ENCODE results near the gene CNTN4.
"Not testable (repeated sequence)": the region's sequence is repeated elsewhere in the genome, so short reads cannot be mapped to it uniquely, and the experiment has no call there.

The CNTN4 gene

DNA sequence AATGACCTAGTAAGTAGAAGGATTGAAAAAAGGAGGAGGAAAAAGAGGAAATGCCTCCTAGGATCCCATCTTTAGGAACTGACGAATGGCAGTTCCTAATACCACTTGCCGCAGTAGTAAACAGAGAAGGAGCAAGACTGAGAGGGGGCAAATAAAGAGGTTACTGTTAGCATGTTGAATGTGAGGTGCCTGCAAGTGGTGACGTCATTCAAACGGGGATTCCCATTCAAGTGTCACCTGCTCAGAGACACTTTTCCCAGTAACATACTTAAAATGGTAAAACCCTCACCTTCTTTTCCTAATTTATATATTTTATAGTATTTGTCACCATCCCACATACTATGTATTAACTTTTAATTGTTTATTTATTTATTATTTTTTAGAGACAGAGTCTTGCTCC lies 832.6 kb downstream of the CNTN4 start:
- DNase-seq: no peak

DNA sequence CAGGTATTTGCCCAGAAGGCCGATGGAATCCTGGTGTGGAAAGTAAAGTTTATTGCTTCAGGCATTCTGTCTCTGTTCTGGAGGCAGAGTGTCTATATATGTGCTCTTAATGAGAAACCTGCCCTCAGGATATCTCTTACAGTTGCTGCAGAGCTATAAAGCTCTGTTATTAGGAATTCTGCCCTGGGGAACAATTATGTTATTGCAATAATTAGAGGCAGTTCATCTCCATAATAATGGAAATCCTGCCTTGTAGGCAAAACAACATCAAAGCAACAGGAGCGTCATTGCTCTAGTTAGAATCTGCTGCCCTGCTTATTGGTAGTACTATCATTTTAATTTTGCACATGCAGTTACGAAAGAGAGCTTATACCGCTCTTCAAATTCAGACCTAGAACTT lies 835.9 kb downstream of the CNTN4 start:
- DNase-seq: no peak

DNA sequence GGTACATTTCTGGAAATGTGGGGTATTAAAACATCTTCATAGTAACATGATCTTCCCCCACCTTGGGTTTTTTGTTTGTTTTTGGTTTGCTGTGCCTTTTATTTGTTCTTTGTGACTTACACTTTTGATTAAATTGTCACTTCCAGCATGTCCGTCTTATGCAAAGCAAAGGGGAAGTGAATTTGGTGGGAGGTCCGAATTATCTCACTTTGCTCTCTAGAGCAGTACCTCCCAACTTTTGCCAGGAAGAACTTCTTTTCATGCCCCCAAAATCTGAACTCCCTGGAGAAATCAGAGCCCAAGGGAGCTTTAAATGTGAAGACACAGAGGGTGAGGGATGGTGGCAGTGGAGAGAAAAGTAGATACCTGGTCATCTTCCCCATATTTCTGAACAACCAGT lies 838.4 kb downstream of the CNTN4 start:
- no peak for DNase-seq

DNA sequence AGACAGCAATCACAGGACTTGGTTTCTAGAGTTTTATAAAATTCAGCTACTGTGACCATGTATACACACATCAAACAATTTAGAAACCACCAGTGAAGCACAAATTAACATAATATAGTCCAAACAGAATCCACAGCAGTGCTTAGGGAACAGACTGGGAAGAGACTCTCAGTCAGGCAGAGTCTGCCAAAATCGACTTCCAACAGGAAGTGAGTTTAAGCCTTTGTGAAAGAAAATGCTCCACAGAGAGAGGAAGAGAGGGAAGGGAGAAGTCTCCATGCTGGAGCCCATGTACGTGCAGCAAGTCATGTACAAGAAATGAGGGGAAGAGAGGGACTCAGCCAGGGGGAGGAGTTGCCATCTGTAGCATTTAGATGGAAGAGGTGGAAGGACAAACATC lies 838.9 kb downstream of the CNTN4 start:
- DNase-seq: no peak

DNA sequence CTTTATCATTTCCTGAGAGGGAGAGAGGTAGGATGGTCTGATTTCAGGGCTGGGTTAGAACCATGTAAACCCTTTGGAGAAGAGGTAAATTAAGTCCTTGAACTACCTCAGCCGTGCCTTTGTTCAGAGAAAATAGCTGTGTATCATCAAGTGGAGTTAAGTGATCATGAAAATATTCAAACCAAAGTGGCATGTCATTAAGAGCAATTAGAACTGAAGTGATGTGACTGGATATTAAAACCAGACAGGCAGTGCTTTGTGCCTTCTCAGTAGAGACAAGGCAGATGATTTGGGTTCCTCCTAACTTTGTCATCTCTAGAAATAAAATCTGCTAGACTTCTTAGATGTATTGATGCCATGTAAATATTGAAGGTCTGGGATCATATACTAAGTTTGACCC lies 840.0 kb downstream of the CNTN4 start:
- DNase-seq: no peak

DNA sequence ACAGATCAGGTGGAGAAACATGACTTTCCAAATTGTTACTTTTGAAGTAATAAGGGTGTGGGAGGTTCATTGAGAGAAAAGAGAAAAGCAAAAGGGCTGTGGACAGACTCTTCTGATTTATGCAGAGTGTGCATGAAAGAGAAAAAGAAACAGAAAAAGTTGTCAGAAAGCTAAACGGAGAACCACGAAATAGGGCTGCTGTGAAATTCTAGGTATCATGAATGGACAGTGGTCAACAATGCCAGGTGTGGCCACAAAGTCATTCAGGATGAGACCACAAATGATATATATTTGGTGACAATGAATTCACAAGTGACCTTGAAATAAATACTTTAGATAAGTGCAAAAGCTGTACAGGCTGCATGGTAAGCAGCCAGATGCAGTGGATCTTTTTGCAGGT lies 841.4 kb downstream of the CNTN4 start:
- DNase-seq: no peak

DNA sequence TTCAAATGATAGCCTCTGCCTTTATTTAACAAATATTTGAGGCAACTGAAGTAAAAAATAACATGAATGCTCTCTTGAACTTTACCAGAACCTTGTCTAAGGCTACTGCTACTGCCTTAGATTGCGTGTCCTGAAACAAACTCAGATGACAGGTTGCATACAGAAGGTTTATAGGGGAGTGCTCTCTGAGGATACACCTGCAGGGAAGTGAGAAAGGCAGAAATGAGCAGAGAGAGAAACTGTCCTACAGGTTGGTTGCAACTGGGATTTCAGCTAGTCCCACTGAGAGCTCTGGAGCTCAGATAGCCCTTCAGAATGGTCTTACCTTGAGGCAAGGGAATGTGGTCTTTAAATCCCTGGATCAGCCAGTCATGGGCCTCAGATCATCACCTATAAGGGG lies 846.0 kb downstream of the CNTN4 start:
- no peak for DNase-seq

DNA sequence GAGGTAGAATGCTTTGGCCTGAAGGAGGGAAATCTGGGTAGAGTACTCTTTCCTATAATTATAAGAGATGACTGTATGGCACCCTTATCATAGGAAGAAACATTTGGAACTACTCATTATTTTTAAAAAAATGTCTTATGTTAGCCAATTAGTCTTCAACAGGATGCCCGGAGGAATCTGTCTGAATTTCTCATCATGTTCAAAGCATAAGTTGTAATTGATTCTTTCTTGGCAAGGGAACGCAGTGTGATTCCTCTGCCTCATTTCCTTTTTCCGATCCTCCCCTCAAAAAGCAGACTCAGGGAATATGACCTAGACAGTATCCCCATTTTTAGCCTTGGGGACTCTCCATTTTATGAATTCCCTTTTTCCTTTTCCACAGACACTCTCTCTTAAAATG lies 846.5 kb downstream of the CNTN4 start:
- DNase-seq: no peak

DNA sequence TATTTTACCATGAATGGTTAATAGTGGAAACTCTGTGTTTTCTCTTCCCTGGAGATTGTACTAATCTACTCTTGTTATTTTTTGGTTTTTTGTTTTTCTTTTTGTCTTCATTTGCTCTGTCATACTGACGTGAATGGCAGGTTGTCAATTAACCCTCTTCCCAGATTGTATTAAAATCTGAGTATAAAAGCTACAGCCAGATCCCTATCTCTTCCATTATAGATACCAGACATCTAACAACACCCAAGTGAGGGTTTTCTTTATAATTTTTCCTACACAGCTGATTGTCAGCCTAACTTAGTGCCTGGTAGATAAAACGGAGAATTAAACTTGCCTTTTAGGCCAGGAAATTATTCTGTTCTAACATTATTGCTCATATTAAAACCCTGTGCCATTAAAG lies 848.9 kb downstream of the CNTN4 start:
- no peak for DNase-seq

DNA sequence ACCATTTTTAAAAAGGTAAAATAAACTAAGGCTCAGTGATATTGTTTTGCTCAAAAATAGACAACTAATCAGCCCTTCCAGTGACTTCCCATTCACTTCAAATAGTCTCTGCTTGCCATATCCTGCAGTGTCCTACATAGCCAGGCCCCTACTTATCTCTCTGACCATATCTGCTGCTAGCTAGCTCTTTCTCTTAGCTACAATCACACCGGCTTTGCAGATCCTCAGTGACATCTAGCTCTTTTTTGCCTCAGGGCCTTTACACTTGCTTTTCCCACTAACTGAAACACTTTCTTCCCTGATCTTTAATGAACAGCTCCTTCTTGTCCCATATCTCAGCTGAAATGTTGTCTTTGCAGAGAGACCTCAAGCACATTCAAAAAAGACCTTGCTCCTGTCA lies 850.2 kb downstream of the CNTN4 start:
- no peak for DNase-seq

DNA sequence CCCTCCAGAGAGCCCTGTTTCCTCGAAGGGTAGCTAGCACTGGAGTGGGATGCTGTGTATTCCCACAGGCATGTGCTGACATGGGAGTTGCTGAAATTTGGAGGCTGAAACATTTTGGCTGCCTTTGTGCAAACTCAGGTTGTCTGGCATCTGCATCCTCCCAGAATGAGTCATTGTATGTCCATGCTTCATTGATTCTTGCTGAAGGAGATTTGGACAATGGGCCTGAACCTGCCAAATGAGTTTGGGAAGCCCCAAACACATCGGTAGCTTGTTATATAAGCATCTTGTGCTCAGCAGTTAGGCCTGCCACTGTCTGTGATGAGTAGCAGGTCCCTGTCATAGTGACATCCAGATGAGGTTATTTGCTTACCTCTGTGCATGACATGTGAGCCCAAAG lies 851.5 kb downstream of the CNTN4 start:
- no peak for DNase-seq

DNA sequence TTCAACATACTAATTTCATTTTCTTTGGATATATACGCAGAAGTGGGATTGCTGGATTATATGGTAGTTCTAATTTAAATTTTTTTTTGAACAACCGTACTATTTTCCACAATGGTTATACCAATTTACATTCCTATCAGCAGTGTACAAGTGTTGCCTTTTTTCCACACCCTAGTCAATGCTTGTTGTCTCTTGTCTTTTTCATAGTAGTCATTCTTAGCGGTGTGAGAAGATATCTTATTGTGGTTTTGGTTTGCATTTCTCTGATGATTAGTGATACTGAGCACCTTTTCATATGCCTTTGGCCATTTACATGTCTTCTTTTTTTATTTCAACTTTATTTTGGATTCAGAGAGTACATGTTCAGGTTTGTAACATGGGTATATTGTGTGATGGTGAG lies 858.4 kb downstream of the CNTN4 start:
- DNase-seq: no peak

DNA sequence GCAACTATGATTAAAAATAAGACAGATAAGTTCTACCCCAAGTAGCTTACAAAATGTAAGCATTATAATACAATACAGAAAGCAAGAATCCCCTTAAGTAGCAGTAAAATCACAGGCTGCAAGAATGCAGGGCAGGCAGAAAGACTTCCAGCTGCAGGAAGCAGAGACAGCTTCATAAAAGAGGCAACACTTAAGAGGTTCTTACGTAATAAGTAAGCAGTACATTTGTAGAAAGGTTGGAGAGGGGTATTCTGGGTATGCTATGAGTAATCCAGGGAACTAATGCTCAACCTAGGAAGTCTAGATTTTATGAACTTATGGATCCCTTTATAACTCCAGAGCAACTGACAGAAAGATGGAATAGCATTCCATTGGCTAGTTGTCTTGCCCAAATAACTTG lies 859.9 kb downstream of the CNTN4 start:
- no peak for DNase-seq

DNA sequence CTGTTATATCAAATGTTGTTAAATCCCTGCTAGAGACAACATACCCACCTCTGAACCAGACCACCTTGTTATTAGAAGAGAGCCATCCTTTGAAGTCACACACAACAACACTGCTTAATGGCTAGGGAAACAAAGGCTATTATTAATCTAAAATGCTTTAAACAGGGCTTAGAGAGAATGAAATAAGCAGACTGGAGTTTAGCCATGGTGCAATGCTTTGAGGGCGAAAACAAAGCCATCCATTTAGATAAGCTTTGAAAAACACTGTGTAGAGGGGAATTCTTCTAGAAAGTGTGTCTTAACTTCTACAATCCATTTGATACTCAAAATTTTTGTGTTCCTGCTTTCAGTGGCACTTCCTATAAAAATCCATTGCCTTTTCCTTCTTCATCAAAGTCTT lies 862.9 kb downstream of the CNTN4 start:
- DNase-seq: no peak

DNA sequence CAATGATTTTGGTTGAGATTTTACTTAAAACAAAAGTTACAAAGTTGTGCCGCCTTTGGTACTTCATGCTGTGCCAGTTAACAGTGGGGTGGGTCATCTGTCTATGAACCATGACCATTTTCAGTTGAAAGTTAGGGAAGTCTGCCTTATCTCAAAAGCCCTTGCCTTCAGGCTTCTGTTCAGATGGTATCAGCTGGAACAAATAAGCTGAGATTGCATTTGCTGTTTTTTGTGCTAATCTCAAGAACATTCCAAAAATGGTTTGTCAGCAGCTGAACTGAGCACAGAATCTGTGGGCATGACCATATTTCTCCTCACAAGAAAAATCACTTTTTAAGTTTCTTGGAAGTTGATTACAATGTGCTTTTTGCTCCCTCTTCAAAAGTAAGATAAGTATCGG lies 869.2 kb downstream of the CNTN4 start:
- no peak for DNase-seq

DNA sequence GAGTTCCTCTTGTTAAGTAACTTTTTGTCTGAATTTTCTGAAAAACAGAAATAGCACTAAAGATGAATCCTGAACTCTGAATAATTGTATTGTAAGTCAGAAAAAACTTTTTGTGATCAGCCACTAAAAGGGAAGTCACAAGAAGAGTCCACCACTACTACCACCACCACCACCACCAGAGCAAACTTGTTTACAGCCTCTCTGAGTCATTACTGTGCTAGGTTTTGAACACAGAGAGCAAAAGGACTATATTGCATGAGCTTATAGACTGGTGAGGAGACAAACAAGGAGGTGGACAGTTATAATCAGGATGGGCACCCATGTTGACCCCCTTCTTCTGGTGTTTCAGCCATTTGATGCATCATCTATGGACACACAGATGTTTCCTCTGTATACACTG lies 869.8 kb downstream of the CNTN4 start:
- DNase-seq: no peak

DNA sequence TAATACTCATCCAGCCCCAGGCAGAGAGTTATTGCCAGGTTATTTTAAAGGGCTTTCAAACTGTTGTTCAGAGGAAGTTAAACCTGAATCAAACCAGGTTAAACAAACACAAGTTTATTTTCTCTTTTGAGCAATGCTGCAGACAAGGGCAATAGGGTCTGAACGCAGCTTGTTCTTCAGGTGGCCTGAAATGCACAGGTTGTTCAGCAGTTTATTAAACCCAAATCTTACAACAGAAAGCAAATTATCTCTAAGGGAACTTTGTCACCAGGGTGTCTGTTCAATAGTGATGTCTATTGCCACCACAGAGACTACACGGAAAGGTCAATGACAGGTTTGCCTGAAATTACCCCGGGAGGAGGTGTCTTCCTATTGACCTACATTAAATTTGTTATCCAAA lies 877.5 kb downstream of the CNTN4 start:
- DNase-seq: no peak

DNA sequence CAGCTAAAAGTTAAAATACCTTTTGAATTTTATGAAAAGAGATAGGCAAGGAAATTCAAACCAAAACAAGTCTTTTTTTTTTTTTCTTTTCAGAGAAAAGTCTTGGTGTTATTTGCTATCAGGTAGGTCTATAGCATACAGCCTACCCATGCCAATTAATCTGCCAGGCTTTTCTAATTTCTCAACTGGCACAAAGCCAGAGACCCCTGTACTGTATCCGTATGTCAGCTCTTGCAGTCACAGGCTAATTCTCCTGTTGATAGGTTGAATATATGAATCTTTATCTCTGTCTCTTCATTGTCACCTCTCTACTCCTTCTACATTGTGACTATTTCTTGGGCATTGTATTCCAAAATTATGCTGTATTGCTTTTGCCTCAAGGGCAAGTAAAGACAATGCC lies 878.1 kb downstream of the CNTN4 start:
- DNase-seq: no peak

DNA sequence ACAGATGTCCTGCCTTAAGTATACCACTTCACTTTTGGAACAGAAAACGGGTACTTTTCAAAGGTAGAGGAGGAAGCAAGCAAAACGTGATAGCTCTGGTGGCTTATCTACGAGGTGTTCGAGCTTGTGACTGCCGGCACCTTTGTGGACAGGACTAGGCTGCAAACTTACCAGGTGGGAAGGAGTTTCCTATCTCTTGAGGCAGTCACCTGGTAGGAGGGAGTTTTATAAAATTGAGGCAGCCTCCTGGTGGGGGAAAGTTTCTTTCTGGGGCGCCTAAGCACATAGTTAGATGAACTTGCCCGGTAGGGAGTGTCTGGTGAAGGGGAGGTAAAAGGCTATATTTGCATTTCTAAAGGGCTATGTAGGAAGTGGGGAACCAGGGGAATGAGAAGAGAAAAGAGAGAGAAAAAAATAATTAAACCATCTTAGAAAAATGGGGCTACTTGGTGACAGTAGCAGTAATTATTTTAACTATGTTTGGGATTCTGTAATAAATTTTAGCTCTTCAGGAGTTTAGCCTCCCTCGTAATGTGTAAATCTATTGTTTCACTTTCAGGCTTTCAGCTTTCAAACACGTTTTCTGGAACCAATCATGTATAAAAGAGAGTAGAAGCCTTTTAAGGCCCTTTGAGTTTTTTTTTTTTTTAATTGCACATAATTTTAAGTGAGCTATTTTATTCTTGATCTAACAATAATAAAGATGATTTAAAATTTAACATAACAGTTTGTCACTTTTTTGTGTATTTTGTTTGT lies 880.5 kb downstream of the CNTN4 start:
- DNase-seq: no peak

DNA sequence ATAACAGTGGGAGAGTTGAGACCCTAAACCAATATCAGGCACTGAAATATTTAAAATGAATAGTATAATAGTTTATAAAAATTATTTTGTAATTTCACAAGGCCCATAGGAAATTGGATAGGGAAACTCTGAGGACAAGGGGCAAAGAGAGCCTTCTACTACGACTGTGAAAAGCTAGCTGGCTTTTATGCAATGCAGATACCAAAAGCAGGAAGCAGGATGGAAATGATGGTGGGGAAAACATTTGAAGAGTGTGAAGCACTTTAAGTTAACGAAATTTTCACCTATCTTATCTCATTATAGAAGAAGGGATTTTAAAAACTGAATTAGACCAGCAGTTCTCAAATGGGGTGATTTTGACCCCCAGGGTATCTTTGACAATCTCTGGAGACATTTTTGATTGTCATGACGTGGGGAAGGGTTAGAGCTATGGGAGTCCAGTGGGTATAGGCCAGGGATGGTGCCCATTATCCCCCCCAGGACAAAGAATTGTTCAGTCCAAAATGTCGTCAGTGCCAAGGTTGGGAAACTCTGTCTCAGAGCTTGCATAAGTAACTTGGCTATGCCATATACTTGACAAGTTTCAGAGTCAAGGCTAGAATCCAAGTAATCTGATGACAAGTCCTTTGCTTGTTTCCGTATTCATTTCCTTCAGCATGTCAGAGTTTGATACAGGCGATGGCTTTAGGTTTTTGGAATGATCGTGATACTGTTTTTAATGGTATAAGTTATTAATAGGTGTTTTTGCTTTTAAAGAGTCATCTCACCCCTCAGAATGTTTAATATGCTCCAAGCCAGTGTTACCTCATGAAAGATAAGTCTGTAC lies 885.6 kb downstream of the CNTN4 start:
- DNase-seq: no peak

DNA sequence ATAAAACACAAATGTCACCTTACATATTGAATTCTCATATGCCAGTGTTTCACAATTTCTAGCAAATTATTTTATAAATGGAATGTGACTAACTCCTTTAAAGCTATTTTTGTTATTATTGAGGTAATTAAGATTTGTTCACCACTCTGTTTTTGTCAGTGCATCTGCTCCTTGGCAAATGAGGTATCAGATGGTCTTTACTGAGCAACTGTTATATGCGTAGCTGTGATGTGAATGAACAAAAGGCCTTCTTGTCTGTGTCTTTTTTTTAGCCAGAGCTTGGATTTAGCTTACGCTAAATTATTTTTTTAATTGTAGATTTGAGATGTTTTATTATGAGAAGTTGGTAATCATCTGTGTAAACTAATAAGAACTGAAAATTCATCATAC lies 886.2 kb downstream of the CNTN4 start:
- no peak for DNase-seq

DNA sequence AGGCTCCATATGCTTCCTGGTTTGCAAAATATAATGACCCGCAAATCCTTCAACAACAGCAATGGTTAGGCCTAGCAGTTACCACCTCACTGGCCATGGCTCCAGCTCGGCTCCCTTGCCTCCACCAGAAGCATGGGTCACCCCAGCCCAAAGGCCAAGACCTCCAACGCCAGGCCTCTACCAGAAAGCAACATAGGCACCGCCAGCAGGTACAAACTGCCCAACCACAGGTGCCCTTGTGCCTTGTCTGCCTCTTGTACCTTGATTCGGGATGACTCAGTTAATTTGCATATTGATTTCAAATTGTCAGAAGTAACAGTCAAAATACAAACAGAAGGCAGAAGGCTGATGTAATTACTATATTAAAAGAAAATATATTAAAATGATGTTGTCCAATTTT lies 886.8 kb downstream of the CNTN4 start:
- DNase-seq: no peak

DNA sequence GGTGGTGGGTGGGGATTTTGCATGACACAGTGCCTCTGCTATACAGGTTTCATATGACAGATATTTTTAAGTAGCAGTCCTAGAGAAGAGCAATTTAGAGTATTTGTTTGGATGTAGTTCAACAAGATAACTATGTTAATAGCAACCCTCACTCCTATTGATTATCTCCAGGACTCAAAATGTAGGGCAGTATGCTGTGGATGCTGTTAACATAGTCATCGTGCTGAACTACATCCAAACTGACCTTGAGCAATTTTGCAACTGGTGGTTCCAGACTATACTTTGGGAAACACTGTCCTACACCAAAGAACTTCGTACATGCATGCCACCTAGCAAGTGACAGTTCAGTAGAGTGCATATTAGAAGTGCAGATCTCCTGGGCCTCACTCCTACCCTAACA lies 893.9 kb downstream of the CNTN4 start:
- DNase-seq: no peak

DNA sequence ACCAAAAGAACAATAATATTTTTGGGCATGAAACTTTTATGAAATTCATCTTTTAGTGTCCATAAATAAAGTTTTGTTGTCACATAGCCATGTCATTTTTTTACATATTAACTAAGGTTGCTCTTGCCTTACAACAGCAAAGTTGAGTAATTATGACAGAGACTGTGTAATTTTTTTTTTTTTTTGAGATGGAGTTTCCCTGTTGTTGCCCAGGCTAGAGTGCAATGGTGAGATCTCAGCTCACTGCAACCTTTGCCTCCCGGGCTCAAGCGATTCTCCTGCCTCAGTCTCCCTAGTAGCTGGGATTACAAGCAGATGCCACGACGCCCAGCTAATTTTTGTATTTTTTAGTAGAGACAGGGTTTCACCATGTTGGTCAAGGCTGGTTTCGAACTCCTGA lies 894.5 kb downstream of the CNTN4 start:
- not testable (repeated sequence) for DNase-seq

DNA sequence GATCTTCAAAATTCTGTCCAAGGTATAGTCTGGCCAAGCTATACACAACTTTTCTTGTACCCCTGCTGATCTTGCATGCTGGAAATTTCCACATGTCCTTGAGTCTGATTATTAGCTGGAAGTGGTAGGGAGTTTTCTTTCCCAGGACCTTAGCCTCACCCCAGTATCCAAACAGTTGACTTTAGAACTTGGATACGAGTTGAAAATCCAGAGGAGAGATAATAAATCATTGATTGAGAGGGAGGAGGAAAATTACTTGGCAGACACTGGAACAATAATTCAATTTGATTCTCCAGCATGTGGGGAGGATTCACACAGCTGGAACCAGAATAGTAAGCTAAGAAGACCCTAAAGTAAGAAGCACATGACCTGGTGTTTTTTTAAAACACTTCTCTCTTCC lies 895.1 kb downstream of the CNTN4 start:
- DNase-seq: no peak
